IPS-18c (cell line): ENCODE data around the gene CD247.

ENCODE experiments used
- H3K4me3 ChIP-seq: 2 replicates; pipeline ENCODE4 v1.7.0; 2013; ENCODE audit warnings: low read depth, mild to moderate bottlenecking, low read length, moderate library complexity; ENCODE audit not compliant: insufficient read depth
- H3K9me3 ChIP-seq: one replicate; pipeline ENCODE4 v1.6.1; 2013; ENCODE audit warnings: mild to moderate bottlenecking, low read length, moderate library complexity; ENCODE audit not compliant: control insufficient read depth, insufficient read depth

The CD247 gene

DNA sequence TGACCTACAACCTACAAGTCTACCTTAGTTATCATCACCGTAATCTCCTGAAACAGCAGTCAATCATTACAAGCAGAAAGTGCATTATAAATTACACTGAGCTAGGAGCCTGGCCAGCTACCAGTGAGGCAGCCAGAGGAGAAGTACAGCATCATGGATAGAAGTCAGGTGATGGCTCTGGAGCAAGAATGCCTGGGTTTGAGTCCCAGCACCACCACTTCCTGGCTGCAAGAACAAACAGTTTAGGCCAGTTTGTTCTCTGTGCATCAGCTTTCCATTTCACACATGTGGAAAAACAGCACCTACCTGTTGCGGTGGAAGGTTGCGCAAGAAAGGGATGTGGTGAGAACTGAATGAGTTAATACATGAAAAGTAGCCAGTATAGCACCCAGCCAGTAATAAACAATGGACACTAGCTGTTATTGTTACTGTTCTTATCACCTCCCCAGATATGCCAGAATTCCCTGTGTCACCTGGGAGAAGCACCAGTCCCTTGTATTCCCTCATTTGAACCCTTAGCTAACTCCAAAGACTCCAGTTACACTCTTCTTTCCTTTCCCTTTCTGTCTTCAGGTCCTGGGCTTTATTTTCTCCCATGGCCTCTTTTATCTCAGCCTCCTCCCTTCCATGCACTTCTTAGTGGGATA is 26.2 kb upstream of the CD247 start:
- Histone ChIP-seq H3K4me3 (no peak overlapping the region), H3K9me3 (no peaks in the 10 kb centered on the region)

DNA sequence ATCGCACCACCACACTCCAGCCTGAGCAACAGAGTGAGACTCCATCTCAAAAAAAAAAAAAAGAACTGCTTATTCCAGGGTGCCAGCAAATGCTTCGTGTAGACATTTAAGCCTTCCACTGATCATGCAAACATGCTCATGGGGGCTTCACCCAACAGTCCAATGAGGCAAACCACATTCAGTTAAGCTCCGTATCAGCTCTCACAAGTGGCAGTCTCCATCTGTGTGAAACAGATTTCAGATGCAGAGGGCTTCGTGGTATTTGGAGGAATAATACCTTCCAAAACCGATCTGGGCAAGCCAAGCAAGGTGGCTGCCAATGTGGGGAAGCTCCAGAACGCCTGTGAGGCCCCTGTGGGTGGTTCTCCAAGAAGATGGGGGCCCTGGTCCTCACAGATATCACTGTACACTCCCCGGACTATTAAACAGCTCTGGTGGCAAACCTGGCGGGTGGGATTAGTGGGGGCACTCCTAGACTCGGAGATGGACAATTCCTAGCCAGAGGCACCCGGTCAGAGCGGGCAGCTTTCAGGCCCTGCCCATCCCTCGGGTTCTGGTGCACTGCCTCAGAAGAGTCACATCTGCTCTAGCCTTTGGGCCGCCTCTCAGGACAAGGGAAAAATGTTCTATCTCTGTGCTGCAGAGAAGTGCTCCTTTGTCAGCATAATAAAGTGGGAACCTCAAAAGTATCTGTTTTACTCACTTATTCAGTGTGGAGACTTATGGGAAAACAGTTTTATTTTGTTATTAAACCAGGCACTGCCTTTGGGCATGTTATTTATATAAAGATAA is 25.1 kb upstream of the CD247 start:
- no peak overlapping the region for H3K4me3 ChIP-seq

DNA sequence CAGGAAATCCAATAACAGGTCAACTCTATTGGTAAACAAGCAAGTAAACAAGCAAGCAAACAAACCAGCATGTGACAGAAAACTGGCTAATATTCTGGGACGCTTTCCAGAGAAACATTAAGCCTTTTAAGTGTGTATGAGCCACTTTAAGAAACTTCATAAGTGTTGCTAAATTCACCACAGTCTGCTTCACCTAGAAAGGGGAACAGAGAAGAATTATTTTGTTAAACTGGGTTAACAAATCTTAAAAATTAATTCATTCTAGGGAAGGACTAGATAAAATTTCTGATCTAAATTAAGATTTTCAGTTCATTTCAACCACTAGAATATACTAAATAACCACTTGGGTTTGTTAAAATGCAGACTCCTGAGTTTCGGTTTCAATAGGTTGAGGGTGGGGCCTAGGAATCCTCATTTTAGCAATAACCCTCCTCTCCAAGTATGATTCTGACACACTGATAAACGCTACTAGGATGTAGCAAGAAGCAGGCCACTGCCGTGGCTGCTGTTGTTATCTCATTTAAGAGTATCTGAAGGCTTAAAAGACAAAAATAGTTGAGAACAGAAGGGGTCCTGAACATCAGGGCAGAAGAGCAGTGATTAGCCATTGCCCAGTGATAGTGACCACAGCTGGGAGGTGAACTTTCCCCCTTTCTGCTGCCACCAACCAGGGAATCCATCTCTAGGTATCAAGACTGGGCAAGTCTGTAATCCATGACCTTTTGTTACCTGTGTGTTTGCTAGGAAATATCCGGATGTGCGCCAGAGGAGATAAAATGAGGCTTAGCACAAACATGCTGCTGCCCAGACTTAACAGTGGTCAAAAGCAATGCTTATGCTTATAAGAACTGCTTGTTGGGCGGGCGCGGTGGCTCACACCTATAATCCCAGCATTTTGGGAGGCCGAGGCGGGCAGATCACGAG is 24.0 kb upstream of the CD247 start:
- Histone ChIP-seq H3K9me3 (no peaks in the 10 kb centered on the region), H3K4me3 (no peak overlapping the region)

More for the DNA sequence above, 25.1 kb upstream of the CD247 start:
- H3K9me3 ChIP-seq, result no peaks in the 10 kb centered on the region

DNA sequence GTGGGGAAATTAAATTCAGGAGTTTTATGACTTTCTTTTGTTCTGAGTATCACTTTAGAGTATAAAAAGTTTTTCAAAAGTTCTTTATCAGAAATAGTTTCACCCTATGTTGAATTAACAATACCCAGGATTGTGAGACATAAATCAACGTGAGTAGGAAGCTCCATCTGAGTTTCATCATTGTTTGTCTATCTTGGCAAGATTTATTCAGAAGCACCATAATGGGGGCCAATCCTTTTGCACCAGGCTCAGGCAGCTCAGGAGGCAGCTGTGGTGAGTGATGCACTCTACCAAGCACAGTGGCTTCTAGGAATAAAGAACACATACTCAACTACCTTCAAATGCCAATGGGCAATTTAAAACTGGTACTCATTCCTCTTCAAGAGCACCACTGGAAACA is 23.3 kb upstream of the CD247 start:
- H3K9me3 ChIP-seq, result no peaks in the 10 kb centered on the region
- no peak overlapping the region for H3K4me3 ChIP-seq

DNA sequence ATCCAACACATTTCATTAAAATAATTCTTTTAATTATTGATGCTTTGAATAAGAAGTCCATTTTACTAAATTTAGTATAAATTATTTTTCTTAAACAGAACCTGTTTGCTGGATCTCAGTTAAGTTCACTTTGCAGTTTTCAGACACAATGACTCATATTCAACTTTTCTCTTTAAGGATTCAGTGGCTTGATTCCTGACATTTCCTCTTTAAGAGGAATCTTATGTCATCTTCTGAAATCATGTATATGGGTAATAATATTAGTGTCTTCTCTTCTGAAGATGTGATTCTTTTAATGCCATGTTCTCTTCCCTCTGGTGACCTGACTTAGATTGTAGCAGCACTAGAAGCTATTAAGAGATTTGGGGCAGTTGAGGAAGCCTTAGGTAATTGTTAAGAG is 22.7 kb upstream of the CD247 start:
- Histone ChIP-seq H3K9me3 (no peaks in the 10 kb centered on the region), H3K4me3 (no peak overlapping the region)

DNA sequence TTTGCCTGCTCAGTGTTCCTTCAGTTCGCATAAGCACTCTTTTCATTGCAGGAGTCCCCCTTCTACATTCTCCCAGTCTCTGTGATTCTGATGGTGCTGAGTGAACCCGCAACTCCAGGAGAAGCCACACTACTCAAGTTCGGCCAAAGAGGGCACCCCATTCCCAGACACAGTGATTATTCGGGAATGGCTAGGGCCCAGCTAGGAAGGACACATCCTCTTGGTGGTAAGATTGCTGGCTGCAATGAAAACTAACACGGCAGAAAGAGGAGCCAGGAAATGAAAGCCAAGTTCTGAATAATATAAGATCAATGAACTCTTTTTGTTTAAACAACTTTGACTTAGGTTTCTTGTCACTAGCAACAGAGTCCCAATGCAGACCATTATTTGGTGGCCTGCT is 20.3 kb upstream of the CD247 start:
- Histone ChIP-seq H3K4me3 (no peak overlapping the region), H3K9me3 (no peaks in the 10 kb centered on the region)

DNA sequence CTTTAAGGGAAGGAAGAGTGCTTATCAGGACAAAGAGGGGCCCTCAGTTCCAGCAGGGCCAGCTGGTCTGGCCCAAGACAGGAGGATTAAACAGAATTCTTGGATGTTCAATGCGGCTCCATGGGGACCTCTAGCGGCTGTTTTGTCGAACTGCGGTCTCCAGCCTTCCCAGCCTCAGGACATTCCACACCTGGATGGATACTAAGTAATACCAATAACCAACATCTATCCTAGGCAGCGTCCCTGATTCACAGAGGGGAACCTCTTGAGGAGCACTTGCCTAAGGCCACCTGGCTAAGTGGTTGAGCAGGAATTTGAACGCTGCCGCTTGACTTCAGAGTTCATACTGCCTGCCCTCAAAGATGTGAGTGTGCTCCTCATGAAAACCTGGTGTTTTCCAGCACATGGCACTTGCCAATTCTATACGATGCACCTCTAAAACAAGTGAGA is 15.5 kb upstream of the CD247 start:
- Histone ChIP-seq H3K4me3 (no peak overlapping the region), H3K9me3 (no peaks in the 10 kb centered on the region)

DNA sequence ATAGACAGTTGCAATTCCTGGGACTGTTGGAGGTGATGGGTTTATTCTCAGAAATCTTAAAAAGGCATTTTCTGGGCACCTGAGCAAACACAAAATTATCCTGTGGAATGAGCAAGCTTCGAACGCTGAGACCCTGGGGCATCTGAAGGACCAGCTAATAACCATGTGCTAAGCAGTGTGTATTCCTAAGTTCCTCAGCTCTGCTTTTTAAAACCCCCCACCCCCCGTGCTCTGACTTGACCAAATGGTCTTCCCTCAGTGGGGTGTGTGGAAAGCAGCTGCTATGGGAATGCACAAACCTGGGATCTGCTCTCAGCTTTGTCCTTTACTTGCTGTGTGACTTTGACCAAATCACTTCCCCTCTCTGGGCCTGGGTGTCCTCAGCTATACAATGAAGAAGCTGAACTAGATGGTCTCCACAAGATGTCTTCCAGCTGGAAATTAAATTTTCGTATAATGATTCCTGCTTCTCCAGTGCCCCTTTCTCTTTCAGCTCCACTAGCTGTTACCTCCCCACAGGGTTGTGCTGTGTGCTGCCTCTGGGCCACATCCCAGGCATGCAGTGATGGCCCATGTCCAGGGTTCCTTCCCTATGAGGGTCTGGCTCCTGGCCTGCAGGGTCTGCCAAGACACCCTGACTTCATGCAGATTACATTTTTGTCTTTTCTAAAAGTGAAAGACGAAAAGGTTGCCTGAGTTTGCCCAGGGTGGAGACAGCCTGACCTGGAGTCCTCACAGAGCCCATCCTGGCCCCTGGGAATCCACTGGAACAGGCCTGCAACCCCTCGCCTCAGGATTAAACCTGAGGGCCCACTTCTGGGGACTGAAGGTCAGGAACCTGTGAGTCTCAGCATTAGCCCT is 14.9 kb upstream of the CD247 start:
- Histone ChIP-seq H3K4me3 (no peak overlapping the region), H3K9me3 (no peaks in the 10 kb centered on the region)

DNA sequence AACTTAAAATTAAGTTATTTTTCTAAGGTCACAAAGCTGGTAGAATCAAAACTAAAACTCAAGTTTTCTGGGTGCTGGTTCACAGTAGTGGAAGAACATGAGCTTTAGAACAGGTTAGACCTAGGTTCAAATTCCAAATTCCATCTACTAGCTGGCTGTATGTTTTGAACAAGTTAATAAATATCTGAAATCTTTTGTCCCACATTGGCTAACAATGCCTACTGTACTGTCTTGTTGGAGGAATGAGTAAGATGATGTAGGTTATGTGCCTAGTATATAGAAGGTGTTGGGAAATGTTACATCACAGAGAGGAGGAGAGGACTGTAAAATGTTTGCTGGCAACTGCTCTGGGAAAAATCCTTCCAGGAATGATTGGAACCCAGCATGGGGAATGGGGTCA is 14.0 kb upstream of the CD247 start:
- H3K4me3 ChIP-seq, result no peak overlapping the region
- H3K9me3 ChIP-seq, result no peaks in the 10 kb centered on the region

DNA sequence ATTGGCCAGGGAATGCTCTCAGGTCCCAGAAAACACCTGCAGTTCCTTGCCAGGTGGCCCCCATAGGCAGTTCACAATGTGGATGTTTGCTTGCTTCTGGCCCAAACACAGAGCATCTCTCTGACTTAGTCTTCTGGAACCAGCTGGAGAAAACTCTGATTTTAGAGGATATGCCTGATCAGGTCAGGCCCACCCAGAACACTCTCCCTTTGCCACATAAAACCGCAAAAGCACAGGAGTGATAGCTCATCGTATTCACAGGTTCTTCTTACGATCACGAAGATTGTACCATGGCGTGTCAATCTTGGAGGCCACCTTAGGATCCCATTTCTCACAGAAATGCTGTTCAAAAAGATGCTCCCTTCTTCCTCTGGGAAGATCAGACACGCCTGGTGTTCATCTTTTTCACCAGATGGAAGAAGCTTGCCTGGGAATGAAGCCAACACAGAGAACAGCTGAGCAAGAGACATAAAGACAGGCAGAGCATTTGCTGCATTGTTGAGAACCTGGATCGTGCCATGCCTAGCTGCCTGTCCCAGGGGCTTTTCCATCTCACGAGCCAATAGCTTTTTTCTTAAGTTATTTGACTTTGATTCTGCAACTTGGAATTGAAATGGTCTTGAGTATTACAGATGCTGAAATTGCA is 11.6 kb upstream of the CD247 start:
- Histone ChIP-seq H3K4me3 (no peak overlapping the region), H3K9me3 (no peaks in the 10 kb centered on the region)

DNA sequence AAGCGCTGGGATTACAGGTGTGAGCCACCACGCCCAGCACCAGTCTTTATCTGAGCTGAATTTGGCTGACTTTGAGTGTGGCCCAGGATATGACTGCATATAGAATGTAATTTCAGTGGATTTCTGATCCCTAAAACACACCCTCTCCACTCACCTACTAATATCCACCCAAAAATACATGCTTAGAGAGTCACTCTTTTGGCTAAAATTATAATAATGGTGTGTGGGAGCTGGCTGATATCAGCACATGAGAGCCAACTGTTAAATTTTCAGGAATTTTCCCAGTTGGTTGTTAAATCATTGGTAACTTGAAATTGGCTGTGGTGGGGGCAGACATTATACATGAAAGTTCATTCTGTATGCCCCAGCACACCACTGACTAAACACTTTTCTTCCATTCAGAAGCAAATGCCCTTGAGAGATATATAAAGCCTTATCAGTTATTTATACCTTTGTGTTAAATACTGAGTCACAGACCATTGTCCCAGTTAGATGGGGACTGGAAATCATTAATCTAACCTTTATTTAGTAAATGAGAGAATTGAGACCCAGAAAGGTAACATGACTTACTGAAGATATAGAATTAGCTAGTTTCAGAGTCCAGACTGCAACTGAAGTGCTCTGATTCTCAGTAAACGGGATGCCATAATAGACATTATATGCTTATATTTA is 9.9 kb upstream of the CD247 start:
- no peak overlapping the region for H3K4me3 ChIP-seq
- H3K9me3 ChIP-seq, result no peaks in the 10 kb centered on the region

DNA sequence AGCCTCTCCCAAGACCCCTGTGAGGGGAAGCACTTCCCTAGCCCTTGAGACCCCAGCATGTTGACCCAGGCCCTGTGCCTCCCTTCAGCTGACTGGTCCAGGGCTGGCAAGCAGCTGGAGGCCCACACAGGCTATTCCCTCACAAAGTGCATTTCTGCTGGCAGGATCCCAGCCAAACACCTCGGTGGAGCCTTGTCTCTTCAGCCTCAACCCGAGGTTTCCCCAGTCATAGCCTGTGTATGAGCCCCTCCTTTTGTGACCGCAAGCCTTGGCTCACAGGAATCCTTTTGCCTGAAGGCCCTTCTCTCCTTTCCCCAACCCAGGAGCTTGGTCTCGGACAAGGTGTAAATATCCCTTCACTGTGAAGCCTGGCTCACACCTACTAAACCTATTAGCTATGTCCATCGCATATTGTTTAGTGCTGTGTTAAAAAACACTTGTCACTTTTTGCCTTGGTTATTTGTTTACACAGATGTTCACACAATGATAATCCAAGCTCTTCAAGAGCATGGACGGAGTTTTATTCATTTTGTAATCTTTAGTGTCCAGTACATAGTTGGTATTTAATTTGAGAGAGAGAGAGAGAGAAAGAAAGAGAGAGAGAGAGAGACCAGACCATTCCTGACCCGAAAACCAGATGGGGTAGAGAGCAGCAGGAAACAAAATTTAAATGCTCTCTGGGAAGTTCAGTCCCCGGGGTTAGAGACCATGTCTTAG is 8.5 kb upstream of the CD247 start:
- H3K4me3 ChIP-seq, result no peak overlapping the region
- H3K9me3 ChIP-seq, result no peaks in the 10 kb centered on the region

DNA sequence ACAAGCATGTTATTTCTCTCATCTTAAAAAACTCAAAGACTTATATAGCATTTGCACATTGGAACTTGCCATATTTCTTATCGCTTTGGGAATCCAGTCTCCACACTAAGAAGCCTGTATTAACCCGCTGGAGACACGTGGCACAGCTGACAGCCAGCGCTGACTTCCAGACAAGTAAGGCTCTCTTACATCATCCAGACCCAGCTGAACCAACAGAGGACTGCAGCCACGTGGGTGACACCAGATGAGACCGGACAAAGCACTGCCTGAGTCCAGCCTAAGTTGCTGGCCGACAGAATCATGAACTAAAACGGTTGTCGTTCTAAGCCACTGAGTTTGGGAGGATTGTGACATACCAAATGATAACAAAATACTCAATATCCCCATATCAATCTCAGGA is 6.3 kb upstream of the CD247 start:
- no peaks in the 10 kb centered on the region for H3K9me3 ChIP-seq

DNA sequence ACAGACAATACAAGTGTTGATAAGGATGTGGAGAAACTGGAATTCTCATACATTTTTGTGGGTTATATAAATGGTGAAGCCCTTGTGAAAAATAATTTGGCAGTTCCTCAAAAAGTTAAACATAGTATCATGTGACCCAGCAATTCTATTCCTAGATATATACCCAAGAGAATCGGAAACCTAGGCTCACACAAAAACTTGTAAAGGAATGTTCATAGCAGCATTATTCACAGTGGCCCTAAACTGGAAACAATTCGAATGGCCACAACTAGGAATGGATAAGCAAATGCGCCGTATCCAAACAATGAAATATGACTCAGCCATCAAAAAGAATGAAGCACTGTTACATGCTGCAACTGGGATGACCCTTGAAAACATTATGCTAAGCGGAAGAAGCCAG is 3.9 kb upstream of the CD247 start:
- Histone ChIP-seq H3K4me3 (no peak overlapping the region), H3K9me3 (no peaks in the 10 kb centered on the region)

More for the DNA sequence above, 6.3 kb upstream of the CD247 start:
- H3K4me3 ChIP-seq, result no peak overlapping the region

DNA sequence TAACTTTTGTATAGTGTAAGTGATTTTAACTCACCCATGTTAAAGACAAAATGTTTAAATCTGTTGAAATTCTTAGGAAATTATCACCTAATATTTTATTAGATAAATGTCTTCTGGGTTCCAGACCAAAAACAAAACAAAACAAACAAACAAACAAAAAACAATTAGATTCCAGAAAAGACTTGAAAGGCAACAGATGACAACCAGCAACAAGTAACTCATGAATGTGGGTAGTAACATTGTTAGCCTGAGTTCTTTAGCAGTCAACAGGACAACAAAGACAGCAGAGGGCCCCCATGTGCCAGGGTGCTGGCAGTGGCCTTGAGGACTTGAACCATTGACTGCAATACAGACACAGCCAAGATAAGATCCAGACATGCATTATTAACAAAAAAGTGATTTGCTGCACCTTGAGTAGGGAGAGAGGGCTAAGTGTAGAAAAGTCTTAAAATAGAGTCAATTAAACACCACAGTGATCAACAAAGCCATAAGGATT is 2.4 kb upstream of the CD247 start:
- no peaks in the 10 kb centered on the region for H3K9me3 ChIP-seq

More for the DNA sequence above, 2.4 kb upstream of the CD247 start:
- no peak overlapping the region for H3K4me3 ChIP-seq
